Heart left ventricle (tissue), 16 donors: ENCODE data around the gene DLX2. TPM values are rescaled to one million over a fixed set of nuclear protein-coding genes. Genes with fewer than 3 reads are reported as not detected.

Experiments used
- ATAC-seq, 4 donors: fragments of 200-7000 bp; cut with Tn5 transposase; one replicate each; pipeline ENCODE4 v1.9.1; 2020 to 2022; ENCODE audit warnings: moderate library complexity in 4 of 4, mild to moderate bottlenecking in 3 of 4, moderate number of reproducible peaks in 1 of 4
- DNase-seq, 5 donors: peaks; one replicate each; pipeline ENCODE4 v3.0.0-alpha.2; 2020
- H3K27ac ChIP-seq, 12 donors: fragments of 200-600 bp; sonication (generic) in 4 of 12; one replicate each; pipeline versions ENCODE4 v1.5.0 to v1.8.0; 2016 to 2022; ENCODE audit warnings: mild to moderate bottlenecking in 2 of 12
- H3K27me3 ChIP-seq, 9 donors: fragments of 200-600 bp; sonication (generic) in 2 of 9; one replicate each; pipeline versions ENCODE4 v1.5.1 to v1.8.0; 2016 to 2022; ENCODE audit warnings: mild to moderate bottlenecking in 3 of 9
- H3K36me3 ChIP-seq, 9 donors: fragments of 200-600 bp; sonication (generic) in 2 of 9; one replicate each; pipeline versions ENCODE4 v1.5.0 to v1.8.0; 2018 to 2022; ENCODE audit warnings: mild to moderate bottlenecking in 2 of 9
- H3K4me1 ChIP-seq, 12 donors: fragments of 200-600 bp; sonication (generic) in 4 of 12; one replicate each; pipeline versions ENCODE4 v1.5.0 to v1.8.0; 2016 to 2022; ENCODE audit warnings: mild to moderate bottlenecking in 3 of 12
- H3K4me3 ChIP-seq, 12 donors: fragments of 200-600 bp; sonication (generic) in 4 of 12; one replicate each; pipeline versions ENCODE4 v1.5.0 to v1.8.0; 2017 to 2022; ENCODE audit warnings: mild to moderate bottlenecking in 9 of 12, moderate library complexity in 4 of 12
- H3K9me3 ChIP-seq, 12 donors: fragments of 200-600 bp; sonication (generic) in 4 of 12; one replicate each; pipeline versions ENCODE4 v1.5.0 to v1.8.0; 2016 to 2022; ENCODE audit warnings: mild to moderate bottlenecking in 1 of 12
- POLR2A ChIP-seq, 2 donors: fragments of 450-650 bp; IDR thresholded peaks; one replicate each; pipeline ENCODE4 v1.6.1; 2017; ENCODE audit warnings: antibody characterized with exemption in 2 of 2, mild to moderate bottlenecking in 2 of 2, moderate library complexity in 2 of 2
- WGBS, 4 donors: extraction: QIAGEN DNeasy Blood & Tissue Kit in 2 of 4; methylation state at CpG; one replicate each; pipeline versions ENCODE4 v1.1.5 to v1.1.7; 2013 to 2018; 5-methylcytosine and 5-hydroxymethylcytosine counted together
- intact Hi-C, 10 donors: fragments of 100-400 bp; cut with DNase I; formaldehyde crosslinking; loops; one replicate each; pipeline versions ENCODE4 v1.11.1 to v1.14.2; 2022
- polyA plus RNA-seq, 2 donors: library from polyadenylated mRNA; stranded (reverse); fragments of 200-250 nt; gene quantifications; one replicate each; pipeline ENCODE4 v1.2.3, GENCODE V29; 2013
- total RNA-seq, 9 donors: library from RNA; depleted of rRNA in 2 of 9; stranded (reverse); fragments of >200 nt in 2 of 9; fragmentation: NEBNext Ultra II Directional in 3 of 9; extraction: Animal tissue kit (Norgen Biotek cat#: 25700) in 3 of 9; gene quantifications; one replicate each; pipeline versions ENCODE4 v1.1.0 to v1.2.4, GENCODE V29; 2016 to 2023
- TF ChIP-seq, protein P1 (sequence below), 12 donors: fragments of 200-600 bp; sonication (generic) in 4 of 12; IDR thresholded peaks; one replicate each; pipeline versions ENCODE4 v1.5.0 to v1.8.0; 2018 to 2022; ENCODE audit warnings: antibody characterized with exemption in 12 of 12, mild to moderate bottlenecking in 5 of 12
- donor health status: ischemic (EF 13 %, LVEDD 7.1; RV severe dilation, severe dysfunction).
- donor health status: healthy with polysubstance abuse.
- donor health status: DM: no; HTN: yes; CAD: no.
- donor health status: DM: no; HTN: no; CAD: no.
- donor health status: ischemic (EF 25% LVEDD 6.9; RV normal size, moderate dysfunction).
- donor health status: ischemic (EF 25% LVEDD 5.7; RV mildly dilated, moderate dysfunction).
- donor health status: healthy.
- donor health status: DM: yes; HTN: yes; CAD: no.
- donor health status: ischemic (EF 35%, LVEDD 5.7; RV mildly dilated, moderate dysfunction).
- donor health status: nonischemic (EF 11% LVEDD 7.7; RV severe dilation, severe dysfunction).
- donor health status: DM: yes; HTN: yes; CAD: no.
- donor health status: PGD.
- donor health status: ischemic (EF 29% LVEDD 5.4; RV normal size, mild dysfunction).
- donor health status: nonischemic (EF 23%, LVEDD 6.1; RV moderate dilation, normal function).

DLX2 gene
- total and polyA plus RNA-seq, 11 donors = not detected

- Histone ChIP-seq H3K4me3 (peak overlapping the region in 2 of 12 donors; percentile 59 to 63), H3K4me1 (peaks cover 3 to 62% (median 26%) of the 10 kb centered on the region in 12 donors), H3K27ac (no peak overlapping the region), H3K9me3 (no peaks in the 10 kb centered on the region), H3K27me3 (peaks cover 95 to 100% (median 100%) of the 10 kb centered on the region in 9 donors), H3K36me3 (no peaks in the 10 kb centered on the region)
- 3 to 10% (median 6%) methylated on average over 43 to 54 of the region's 54 CpGs for WGBS, 4 donors
- DNase-seq (peak in 1 of 5 donors; percentile 56), ATAC-seq (no peak)
- no peak for TF ChIP-seq POLR2A (IDR thresholded peaks at IDR 0.05)
- TF ChIP-seq, protein P1, sequence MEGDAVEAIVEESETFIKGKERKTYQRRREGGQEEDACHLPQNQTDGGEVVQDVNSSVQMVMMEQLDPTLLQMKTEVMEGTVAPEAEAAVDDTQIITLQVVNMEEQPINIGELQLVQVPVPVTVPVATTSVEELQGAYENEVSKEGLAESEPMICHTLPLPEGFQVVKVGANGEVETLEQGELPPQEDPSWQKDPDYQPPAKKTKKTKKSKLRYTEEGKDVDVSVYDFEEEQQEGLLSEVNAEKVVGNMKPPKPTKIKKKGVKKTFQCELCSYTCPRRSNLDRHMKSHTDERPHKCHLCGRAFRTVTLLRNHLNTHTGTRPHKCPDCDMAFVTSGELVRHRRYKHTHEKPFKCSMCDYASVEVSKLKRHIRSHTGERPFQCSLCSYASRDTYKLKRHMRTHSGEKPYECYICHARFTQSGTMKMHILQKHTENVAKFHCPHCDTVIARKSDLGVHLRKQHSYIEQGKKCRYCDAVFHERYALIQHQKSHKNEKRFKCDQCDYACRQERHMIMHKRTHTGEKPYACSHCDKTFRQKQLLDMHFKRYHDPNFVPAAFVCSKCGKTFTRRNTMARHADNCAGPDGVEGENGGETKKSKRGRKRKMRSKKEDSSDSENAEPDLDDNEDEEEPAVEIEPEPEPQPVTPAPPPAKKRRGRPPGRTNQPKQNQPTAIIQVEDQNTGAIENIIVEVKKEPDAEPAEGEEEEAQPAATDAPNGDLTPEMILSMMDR (IDR thresholded peaks at IDR 0.05) = no peak
- intact Hi-C loops = loop anchor here in 2 of 10 donors (10.0 kb wide), 1 partner anchor 162 kb away; the partner anchor contains the start of gene HAT1 (in 2 of the 2)
Measured at GRCh38 chr2:172086241-172087206, 16.2 kb downstream of the DLX2 start.

GRCh38 chr2:172085460-172086159, 17.1 kb downstream of the DLX2 start, which contains the start of gene DLX1:
Gene DLX1 (plus strand): TSS chr2:172085507. CDS start chr2:172085678, 171 bp downstream.
- intact Hi-C loops = loop anchor here in 2 of 10 donors (10.0 kb wide), 1 partner anchor 161 kb away; the partner anchor contains the start of gene HAT1 (in 2 of the 2)
- no peak for ATAC-seq

GRCh38 chr2:172084645-172085459, 17.8 kb downstream of the DLX2 start:
- H3K4me3 ChIP-seq = peak overlapping the region; percentile 20 to 63 (median 46)
- ATAC-seq (peak; percentile 49 to 97 (median 90)), DNase-seq (peak; percentile 72 to 87 (median 73))
- H3K4me1 ChIP-seq = peaks cover 3 to 62% (median 26%) of the 10 kb centered on the region in 12 donors
- no peak overlapping the region for H3K27ac ChIP-seq
- H3K9me3 ChIP-seq = no peaks in the 10 kb centered on the region
- 0 to 1% (median 1%) methylated on average over 47 to 76 of the region's 76 CpGs for WGBS, 4 donors
- intact Hi-C loops = loop anchor here in 2 of 10 donors (10.0 kb wide), 1 partner anchor 160 kb away; the partner anchor contains the start of gene HAT1 (in 2 of the 2)
- H3K27me3 ChIP-seq = peaks cover 91 to 100% (median 100%) of the 10 kb centered on the region in 9 donors
- H3K36me3 ChIP-seq = no peaks in the 10 kb centered on the region
- TF ChIP-seq, protein P1 (IDR thresholded peaks at IDR 0.05) = no peak
- no peak for TF ChIP-seq POLR2A (IDR thresholded peaks at IDR 0.05)

More at GRCh38 chr2:172085460-172086159, 17.1 kb downstream of the DLX2 start, which contains the start of gene DLX1:
- TF ChIP-seq POLR2A (IDR thresholded peaks at IDR 0.05) = no peak
- peak in 1 of 5 donors; percentile 32 for DNase-seq
- no peaks in the 10 kb centered on the region for H3K36me3 ChIP-seq
- peaks cover 3 to 62% (median 26%) of the 10 kb centered on the region in 12 donors for H3K4me1 ChIP-seq
- H3K4me3 ChIP-seq = peak within 1 kb of the TSS; percentile 20 to 63 (median 46)
- no peak within 1 kb of the TSS for H3K27ac ChIP-seq
- WGBS, 4 donors = 3 to 6% (median 5%) methylated on average over 26 to 34 of the region's 34 CpGs
- H3K9me3 ChIP-seq = no peaks in the 10 kb centered on the region
- H3K27me3 ChIP-seq = peaks cover 91 to 100% (median 100%) of the 10 kb centered on the region in 9 donors

- Histone ChIP-seq H3K4me3 (peak overlapping the region; percentile 20 to 63 (median 46)), H3K9me3 (no peaks in the 10 kb centered on the region), H3K27me3 (peaks cover 86 to 100% (median 97%) of the 10 kb centered on the region in 9 donors), H3K36me3 (no peaks in the 10 kb centered on the region), H3K27ac (no peak overlapping the region), H3K4me1 (peaks cover 3 to 62% (median 26%) of the 10 kb centered on the region in 12 donors)
- intact Hi-C loops = loop anchor here in 2 of 10 donors (10.0 kb wide), 1 partner anchor 160 kb away; the partner anchor contains the start of gene HAT1 (in 2 of the 2)
- DNase-seq = no peak
- TF ChIP-seq, protein P1 (IDR thresholded peaks at IDR 0.05) = no peak
- no peak for TF ChIP-seq POLR2A (IDR thresholded peaks at IDR 0.05)
- peak in 1 of 4 donors; percentile 30 for ATAC-seq
- 2 to 3% (median 3%) methylated on average over 14 to 17 of the region's 17 CpGs for WGBS, 4 donors
Measured at GRCh38 chr2:172084395-172084644, 18.4 kb downstream of the DLX2 start.
